Measurements from ENCODE around the gene CCDC154. TPM values are rescaled to one million over a fixed set of nuclear protein-coding genes. Genes with fewer than 3 reads are reported as not detected.

CCDC154 gene
- total RNA-seq, 1 experiment from 2014 or later, result 3.2 TPM

GRCh38 chr16:1454561-1454960 is 10.2 kb upstream of the CCDC154 start:
- H3K27me3 Mint-ChIP-seq (ENCODE audit: unreplicated experiment), result no peaks in the 10 kb centered on the region
- H3K4me1 Mint-ChIP-seq (ENCODE audit: low read depth, unreplicated experiment), result no peaks in the 10 kb centered on the region
- CTCF ChIA-PET, result interaction anchor here (0.6 to 1.2 kb wide), 2 partner anchors 10 to 14 kb away, joined by 4 to 7 read pairs; partner anchors contain the start of gene CCDC154
- H3K27ac Mint-ChIP-seq (ENCODE audit: unreplicated experiment), result no peak overlapping the region
- TF ChIP-seq, protein P1, sequence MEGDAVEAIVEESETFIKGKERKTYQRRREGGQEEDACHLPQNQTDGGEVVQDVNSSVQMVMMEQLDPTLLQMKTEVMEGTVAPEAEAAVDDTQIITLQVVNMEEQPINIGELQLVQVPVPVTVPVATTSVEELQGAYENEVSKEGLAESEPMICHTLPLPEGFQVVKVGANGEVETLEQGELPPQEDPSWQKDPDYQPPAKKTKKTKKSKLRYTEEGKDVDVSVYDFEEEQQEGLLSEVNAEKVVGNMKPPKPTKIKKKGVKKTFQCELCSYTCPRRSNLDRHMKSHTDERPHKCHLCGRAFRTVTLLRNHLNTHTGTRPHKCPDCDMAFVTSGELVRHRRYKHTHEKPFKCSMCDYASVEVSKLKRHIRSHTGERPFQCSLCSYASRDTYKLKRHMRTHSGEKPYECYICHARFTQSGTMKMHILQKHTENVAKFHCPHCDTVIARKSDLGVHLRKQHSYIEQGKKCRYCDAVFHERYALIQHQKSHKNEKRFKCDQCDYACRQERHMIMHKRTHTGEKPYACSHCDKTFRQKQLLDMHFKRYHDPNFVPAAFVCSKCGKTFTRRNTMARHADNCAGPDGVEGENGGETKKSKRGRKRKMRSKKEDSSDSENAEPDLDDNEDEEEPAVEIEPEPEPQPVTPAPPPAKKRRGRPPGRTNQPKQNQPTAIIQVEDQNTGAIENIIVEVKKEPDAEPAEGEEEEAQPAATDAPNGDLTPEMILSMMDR (IDR thresholded peaks at IDR 0.05; ENCODE audit: unreplicated experiment), result no peak
- intact Hi-C loops (cut with micrococcal nuclease; ENCODE audit: unreplicated experiment), result no loop called here
- peaks cover 42% of the 10 kb centered on the region for H3K36me3 Mint-ChIP-seq (ENCODE audit: insufficient read depth, unreplicated experiment)
- H3K9me3 Mint-ChIP-seq (ENCODE audit: low read depth, unreplicated experiment), result no peaks in the 10 kb centered on the region
- no peak for DNase-seq
- no TSS peak for BruUV-seq (replicated peaks)
- no peak overlapping the region for H3K4me3 Mint-ChIP-seq (ENCODE audit: low read depth, unreplicated experiment)

GRCh38 chr16:1453316-1453715 is 9.0 kb upstream of the CCDC154 start:
- no TSS peak for BruUV-seq (replicated peaks)
- Mint-ChIP-seq H3K27ac (ENCODE audit: unreplicated experiment) (no peak overlapping the region), H3K9me3 (ENCODE audit: low read depth, unreplicated experiment) (no peaks in the 10 kb centered on the region), H3K4me3 (ENCODE audit: low read depth, unreplicated experiment) (no peak overlapping the region), H3K36me3 (ENCODE audit: insufficient read depth, unreplicated experiment) (peaks cover 48% of the 10 kb centered on the region), H3K27me3 (ENCODE audit: unreplicated experiment) (no peaks in the 10 kb centered on the region), H3K4me1 (ENCODE audit: low read depth, unreplicated experiment) (no peaks in the 10 kb centered on the region)
- no peak for DNase-seq
- intact Hi-C loops (cut with micrococcal nuclease; ENCODE audit: unreplicated experiment), result no loop called here
- TF ChIP-seq, protein P1 (IDR thresholded peaks at IDR 0.05; ENCODE audit: unreplicated experiment), result no peak
- CTCF ChIA-PET, result no interaction called here

DNA sequence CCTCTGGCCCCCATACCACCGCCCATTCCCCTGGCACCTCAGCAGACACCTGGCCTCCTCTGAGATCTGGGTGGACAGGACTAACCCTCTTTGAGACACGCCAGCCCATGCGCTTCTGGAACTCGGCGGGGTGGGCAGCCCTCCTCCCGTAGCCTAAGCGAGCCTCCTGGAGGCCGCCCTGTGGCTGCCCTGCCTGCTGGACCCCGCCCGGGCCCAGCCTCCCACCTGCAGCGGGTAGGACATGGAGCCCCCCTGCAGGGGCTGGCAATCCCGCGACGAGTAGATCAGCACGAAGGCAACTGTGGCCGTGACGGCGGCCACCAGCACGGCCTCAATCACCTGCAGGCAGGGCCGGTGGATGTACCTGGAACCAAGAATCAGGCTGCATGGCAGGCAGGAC is 8.2 kb upstream of the CCDC154 start:
- peaks cover 48% of the 10 kb centered on the region for H3K36me3 Mint-ChIP-seq (ENCODE audit: insufficient read depth, unreplicated experiment)
- CTCF ChIA-PET, result no interaction called here

GRCh38 chr16:1451702-1452392 is 7.5 kb upstream of the CCDC154 start:
- no peak for DNase-seq
- Mint-ChIP-seq H3K4me3 (ENCODE audit: low read depth, unreplicated experiment) (no peak overlapping the region), H3K27ac (ENCODE audit: unreplicated experiment) (no peak overlapping the region), H3K36me3 (ENCODE audit: insufficient read depth, unreplicated experiment) (peaks cover 48% of the 10 kb centered on the region), H3K4me1 (ENCODE audit: low read depth, unreplicated experiment) (no peaks in the 10 kb centered on the region), H3K9me3 (ENCODE audit: low read depth, unreplicated experiment) (no peaks in the 10 kb centered on the region), H3K27me3 (ENCODE audit: unreplicated experiment) (no peaks in the 10 kb centered on the region)
- CTCF ChIA-PET, result no interaction called here
- TF ChIP-seq, protein P1 (IDR thresholded peaks at IDR 0.05; ENCODE audit: unreplicated experiment), result no peak
- intact Hi-C loops (cut with micrococcal nuclease; ENCODE audit: unreplicated experiment), result no loop called here
- no TSS peak for BruUV-seq (replicated peaks)

More for the DNA sequence above, 8.2 kb upstream of the CCDC154 start:
- no peak overlapping the region for H3K4me3 Mint-ChIP-seq (ENCODE audit: low read depth, unreplicated experiment)
- no peaks in the 10 kb centered on the region for H3K4me1 Mint-ChIP-seq (ENCODE audit: low read depth, unreplicated experiment)
- H3K27ac Mint-ChIP-seq (ENCODE audit: unreplicated experiment), result no peak overlapping the region
- no TSS peak for BruUV-seq (replicated peaks)
- no peaks in the 10 kb centered on the region for H3K27me3 Mint-ChIP-seq (ENCODE audit: unreplicated experiment)
- DNase-seq, result no peak
- intact Hi-C loops (cut with micrococcal nuclease; ENCODE audit: unreplicated experiment), result no loop called here
- TF ChIP-seq, protein P1 (IDR thresholded peaks at IDR 0.05; ENCODE audit: unreplicated experiment), result no peak
- no peaks in the 10 kb centered on the region for H3K9me3 Mint-ChIP-seq (ENCODE audit: low read depth, unreplicated experiment)

Measured in Calu3 (cell line).